Kidney tubule cell (primary cell): ENCODE measurements around the gene MMP25.
A peak's percentile ranks its signal among the peaks of the same experiment; 100 is the strongest.
"Not testable (repeated sequence)": the region's sequence is repeated elsewhere in the genome, so short reads cannot be mapped to it uniquely, and the experiment has no call there.

Experiments
- DNase-seq: peaks from one replicate; pipeline ENCODE4 v3.0.0-alpha.2; 2018; ENCODE audit warnings: low spot score

MMP25 gene

DNA sequence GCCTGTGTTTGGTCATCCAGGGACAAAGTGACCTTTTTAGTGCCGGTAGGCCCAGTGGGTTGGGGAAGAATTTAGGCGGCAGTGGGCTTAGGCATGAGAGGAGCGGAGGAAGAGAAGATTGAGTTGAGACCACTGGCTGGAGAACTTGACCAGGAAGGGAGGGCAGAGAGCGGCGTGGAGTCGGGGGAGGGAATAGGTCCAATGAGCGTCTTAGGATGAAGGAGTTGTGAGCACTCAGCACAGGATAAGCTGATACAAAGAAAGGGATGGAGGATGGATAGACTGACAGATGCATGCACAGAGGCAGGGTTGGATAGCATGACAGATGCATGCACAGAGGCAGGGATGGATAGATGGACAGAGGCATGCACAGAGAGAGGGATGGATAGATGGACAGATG is 27.1 kb downstream of the MMP25 start:
- no peak for DNase-seq

DNA sequence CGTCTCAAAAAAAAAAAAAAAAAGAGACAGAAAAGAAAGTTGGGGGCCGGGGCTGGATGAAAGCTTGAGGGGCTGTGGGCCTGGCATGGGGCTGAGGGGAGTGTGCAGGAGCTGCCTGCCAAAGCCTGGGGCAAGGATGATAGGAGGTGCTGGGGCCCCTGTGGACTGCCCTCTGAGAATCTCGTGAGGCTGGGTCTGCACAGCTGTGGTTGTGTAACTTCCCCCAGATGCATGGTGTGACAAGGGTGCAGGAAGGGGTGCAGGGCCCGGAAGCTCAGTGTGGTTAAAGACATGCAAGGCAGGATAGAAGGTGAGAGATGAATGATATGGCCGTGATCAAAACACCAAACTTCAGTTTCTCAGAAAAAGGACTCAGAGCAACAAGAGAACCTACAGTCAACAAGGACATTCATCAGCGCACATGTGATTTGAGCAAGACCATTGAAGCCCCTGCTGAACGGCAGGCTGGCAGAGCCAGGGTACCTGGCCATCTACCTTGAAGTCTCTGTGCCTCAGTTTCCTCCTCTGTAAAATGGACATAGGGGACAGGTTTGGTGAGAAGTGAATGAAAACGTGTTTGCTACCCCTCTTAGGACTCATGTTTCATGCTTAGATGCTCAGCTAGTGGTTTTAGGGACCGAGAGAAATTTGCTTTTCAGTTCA is 28.6 kb downstream of the MMP25 start:
- no peak for DNase-seq

DNA sequence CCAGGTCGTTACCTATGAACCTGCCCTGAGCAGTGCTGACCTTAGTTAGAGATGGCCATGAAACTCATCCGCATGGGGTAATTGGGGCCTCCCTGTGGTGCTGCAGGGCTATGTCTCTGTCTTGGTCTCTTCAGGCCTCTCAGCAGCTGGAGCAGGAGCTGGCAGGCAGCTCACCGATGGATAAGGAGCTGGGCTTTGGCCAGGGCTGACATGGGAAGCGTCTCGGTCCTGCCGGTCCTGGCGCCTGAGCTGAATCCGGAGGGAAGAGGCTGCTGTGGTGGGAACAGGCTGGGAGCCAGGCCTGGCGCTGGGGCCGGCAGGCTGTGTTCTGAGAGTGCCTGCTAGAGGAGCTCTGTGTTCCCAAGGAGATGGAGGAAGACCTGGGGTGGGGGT is 29.2 kb downstream of the MMP25 start:
- no peak for DNase-seq

DNA sequence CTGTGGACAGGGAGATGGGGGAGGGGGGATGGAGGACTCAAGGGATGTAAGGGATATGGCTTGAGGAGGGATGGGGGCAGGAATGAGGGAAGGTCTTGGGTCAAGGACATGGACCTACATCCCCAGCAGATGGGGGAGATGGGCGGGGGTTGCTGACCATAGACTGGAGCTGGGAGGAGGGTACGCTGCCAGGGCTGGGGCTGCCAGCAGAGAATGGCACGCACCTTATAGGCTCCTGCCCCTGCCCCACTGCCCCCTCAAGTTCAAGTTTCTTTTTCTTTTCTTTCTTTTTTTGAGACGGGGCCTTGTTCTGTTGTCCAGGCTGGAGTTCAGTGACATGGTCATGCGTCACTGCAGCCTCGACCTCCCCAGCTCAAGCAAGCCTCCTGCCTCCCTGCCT is 29.6 kb downstream of the MMP25 start:
- DNase-seq = not testable (repeated sequence)

DNA sequence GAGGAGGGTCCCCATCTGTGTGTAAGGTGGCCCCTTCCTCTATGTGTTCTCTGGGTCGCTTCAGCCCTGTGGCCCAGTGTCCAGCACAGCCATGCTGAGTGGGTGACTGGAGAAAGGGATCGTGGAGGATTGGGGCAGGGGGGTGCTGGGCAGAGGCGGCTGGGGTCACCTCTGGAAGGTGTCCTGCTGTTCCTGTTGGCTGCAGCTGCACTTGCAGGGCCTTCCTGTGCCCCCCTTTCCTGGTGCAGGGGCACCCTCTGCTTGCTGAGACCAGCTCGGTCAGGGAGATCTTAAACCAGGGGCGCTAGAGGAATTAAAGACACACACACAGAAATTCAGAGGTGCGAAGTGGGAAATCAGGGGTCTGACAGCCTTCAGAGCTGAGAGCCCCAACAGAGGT is 30.2 kb downstream of the MMP25 start:
- no peak for DNase-seq

DNA sequence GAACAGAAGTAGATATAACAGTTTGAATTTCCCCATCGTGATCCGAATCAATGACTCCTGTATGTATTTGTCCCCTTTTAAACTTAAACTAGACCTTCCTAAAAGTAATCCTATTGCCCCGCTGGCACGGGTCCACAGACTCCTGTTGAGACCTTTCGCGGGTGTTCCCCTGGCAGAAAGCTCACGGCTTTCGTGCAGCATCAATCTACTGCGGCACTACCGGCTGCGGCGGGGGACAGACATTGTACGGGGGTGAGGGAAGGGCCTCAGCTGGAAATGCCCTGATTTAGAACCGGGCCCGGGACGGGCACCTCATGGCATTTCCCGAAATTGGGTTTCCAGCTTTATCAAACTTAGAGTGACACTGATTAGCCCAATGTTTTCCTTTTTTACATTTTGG is 33.7 kb downstream of the MMP25 start:
- DNase-seq = no peak

DNA sequence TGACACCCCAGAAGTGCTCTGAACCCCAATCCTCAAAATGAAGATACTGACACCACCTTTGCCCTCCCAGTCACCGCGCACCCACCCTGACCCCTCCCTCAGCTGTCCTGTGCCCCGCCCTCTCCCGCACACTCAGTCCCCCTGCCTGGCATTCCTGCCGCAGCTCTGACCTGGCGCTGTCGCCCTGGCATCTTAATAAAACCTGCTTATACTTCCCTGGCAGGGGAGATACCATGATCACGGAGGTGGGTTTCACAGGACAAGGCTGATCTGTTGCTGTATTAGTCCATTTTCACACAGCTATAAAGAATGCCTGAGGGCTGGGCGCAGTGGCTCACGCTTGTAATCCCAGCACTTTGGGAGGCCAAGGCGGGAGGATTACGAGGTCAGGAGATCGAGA is 35.6 kb downstream of the MMP25 start:
- not testable (repeated sequence) for DNase-seq

DNA sequence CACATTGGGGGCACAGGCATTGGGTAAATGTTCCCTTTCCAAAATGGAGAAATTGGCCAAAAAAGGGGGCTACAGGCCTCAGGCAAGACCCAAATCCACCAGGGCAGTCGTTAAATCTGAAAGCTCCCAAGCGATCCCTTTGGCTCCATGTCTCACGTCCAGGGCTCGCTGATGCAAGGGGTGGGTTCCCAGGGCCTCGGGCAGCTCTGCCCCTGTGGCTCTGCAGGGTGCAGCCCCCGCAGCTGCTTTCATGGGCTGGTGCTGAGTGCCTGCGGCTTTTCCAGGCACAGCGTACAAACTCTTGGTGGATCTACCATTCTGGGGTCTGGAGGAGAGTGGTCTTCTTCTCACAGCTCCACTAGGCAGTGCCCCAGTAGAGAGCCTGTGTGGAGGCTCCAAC is 37.0 kb downstream of the MMP25 start:
- DNase-seq = not testable (repeated sequence)

DNA sequence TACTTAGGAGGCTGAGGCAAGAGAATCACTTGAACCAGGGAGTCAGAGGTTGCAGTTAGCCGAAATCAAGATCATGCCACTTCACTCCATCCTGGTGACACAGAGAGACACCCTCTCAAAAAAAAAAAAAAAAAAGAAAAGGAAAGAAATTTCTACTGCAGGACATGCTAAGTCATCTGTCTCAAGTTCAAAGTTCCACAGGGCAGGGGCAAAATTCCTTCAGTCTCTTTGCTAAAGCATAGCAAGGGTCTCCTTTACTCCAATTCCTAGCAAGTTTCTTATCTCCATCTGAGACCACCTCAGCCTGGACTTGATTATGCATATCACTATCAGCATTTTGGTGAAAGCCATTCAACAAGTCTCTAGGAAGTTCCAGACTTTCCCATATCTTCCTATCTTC is 38.1 kb downstream of the MMP25 start:
- DNase-seq = no peak

DNA sequence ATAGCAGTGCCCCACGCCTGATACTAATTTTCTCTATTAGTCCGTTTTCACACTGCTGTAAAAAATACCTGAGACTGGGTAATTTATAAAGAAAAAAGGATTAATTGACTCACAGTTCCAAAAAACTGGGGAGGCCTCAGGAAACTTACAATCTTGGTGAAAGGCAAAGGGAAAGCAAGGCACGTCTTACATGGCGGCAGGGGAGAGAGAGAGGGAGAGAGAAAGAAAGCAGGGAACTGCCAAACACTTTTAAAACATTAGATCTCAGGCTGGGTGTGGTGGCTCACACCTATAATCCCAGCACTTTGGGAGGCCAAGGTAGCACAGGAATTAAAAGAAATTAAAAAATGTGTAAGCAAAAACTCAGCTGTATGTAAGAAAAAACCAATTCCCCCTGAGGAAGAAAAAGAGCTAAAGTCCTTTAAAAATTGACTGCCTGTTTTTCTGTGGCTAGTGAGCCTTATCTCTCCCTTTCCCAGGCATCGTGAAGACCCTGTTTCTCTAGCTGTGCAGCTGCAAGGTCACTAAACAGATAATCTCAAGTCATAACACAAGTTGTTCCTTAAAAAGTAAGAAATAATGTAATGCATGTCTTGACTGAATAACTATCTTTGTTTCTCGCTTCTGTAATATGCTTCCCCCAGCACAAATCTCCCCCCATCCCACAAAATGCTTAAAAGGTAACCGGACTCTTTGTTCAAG is 38.8 kb downstream of the MMP25 start:
- no peak for DNase-seq

DNA sequence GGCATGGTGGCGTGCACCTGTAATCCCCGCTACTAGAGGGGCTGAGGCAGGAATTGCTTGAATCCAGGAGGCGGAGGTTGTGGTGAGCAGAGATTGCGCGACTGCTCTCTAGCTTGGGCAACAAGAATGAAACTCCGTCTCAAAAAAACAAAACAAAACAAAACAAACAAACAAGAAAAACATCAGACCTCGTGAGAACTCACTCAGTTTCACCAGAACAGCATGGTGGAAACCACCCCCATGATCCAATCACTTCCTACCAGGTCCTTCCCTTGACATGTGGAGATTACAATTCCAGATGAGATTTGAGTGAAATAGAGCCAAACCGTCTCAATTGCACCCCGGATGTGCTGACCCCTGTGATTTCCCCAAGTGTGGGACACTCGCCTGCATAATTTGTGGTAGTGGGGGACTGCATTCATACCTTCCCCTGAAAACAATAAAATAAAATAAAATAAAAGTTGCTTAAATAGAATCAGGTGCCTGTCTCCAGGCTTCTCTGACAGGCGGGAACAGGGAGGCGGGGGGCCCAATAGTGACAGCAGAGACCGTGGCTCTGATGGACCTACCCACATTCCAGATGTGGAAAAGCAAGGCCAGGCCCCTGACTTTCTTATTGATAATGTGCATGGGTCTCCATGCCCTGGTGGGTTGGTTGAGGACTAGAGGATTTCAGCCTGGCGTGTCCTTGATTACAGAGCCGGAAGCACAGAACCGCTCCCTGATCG is 39.7 kb downstream of the MMP25 start:
- no peak for DNase-seq

DNA sequence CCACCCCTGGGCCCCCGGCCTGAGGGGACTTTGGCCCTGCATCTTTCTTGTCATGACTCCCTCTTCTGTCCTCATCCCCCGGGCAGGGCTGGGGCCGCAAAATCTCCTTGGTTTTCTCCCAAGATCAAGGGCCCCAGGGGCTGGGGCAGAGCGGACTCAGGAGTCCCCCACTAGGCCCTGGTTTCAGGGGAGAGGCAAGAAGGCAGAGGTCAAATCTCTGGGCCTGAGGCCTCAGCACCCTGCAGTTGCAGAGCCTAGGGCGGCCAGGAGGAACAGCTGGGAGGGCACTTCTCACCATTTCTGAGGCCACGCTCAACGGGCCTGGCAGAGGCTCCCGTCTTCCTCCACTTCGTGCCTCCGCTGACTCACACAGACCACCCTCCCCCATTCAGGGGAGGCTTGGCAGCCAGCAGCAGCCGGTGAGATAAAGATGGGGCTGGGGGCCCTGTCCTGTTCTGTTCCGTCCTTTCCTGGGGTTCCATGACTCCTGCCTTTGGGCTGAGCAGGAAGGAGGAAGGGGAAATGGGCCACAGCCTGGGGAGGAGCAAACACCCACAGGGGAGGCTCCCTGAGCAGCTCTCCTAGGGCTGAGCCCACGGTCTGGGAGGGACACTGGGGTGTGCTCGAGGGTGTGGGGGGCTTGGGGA is 40.4 kb downstream of the MMP25 start:
- DNase-seq = no peak

DNA sequence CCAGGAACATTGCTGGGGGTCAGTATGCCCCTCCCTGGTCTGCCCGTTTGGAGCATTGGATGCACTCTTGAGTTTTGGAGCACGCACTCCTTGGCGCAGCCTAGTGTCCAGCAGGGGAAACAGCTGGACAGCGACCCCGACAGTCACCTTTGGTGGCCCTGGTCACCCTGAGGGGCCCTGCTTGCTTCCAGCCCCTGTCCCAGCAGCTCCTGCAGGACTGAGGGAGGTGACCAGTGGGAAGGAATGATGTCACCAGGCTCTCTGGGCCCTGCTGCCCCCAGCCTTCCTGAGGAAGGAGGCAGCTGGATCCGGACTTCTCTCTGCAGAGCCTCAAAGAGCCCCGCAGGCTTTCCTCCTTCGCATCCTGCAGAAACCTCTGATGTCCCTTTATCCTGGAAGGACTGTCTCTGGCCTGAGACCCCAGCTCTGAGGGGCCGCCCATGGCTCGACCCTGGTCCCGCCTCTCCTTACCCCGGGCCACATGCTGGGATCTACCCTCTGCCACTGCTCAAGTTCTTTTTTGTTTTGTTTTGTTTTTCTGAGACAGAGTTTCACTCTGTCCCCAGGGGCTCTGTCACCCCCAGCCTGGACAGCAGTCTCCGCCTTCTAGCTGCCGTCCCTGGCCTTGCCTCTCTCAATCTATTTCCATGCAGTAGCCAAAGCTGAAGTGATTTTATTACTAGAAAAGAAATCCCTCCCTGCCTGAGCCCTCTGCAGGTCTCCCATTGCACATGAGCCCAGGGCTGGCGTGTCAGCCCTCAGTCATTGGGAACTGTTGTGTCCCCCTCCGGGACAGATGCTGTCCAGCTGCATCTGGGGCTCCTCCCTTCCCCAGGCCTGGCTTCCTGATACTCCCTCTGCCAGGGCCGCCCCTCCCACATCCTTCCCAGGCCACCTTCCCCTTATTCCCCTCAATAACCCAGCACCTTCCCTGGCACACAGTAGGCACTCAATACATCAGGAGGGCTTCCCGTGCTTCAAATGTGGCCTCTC is 41.2 kb downstream of the MMP25 start:
- no peak for DNase-seq

DNA sequence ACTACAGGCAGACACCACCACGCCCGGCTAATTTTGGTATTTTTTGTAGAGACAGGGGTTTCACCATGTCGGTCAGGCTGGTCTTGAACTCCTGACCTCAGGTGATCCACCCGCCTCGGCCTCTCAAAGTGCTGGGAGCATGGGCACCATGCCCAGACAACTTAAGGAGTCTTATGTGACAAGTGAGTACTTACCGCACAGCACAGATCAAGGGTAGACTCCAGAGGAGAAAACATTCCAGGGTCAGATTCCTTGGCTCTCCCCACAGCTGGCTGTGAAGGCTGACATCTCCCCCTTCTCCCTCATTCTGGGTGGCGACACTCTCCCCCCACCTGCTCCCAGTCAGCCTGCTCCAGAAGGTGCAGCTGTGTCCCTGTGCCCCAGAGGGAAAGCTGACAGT is 42.1 kb downstream of the MMP25 start:
- no peak for DNase-seq

DNA sequence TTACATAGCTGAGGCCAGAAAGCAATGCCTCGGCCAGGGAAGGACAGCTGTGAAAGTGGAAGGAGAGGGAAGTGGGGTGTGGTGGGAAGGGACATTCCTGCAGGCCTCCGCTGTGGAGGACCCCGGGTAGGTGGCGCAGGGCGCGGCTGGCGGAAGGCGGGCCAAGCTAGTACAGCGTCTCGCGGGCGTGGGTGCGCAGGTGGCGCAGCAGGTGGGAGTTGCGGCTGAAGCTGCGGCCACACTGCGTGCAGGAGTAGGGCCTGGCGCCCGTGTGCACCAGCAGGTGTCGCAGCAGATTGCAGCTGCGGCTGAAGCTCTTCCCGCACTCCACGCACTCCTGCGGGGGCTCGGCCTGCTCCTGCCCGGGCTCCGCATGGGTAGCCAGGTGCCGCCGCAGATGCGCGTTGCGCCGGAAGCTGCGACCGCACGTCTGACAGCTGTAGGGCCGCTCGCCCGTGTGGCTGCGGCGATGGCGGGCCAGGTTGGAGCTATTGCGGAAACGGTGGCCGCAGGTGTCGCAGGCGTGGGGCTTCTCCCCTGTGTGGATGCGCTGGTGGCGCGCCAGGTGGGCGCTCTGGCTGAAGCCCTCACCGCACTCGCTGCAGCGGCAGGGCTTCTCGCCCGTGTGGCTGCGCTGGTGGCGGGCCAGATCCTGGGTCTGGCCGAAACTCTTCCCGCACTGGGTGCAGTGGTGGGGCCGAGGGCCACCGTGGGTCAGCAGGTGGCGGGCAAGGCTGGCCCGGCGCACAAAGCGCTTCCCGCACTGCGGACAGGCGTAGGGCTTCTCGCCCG is 42.8 kb downstream of the MMP25 start:
- no peak for DNase-seq

DNA sequence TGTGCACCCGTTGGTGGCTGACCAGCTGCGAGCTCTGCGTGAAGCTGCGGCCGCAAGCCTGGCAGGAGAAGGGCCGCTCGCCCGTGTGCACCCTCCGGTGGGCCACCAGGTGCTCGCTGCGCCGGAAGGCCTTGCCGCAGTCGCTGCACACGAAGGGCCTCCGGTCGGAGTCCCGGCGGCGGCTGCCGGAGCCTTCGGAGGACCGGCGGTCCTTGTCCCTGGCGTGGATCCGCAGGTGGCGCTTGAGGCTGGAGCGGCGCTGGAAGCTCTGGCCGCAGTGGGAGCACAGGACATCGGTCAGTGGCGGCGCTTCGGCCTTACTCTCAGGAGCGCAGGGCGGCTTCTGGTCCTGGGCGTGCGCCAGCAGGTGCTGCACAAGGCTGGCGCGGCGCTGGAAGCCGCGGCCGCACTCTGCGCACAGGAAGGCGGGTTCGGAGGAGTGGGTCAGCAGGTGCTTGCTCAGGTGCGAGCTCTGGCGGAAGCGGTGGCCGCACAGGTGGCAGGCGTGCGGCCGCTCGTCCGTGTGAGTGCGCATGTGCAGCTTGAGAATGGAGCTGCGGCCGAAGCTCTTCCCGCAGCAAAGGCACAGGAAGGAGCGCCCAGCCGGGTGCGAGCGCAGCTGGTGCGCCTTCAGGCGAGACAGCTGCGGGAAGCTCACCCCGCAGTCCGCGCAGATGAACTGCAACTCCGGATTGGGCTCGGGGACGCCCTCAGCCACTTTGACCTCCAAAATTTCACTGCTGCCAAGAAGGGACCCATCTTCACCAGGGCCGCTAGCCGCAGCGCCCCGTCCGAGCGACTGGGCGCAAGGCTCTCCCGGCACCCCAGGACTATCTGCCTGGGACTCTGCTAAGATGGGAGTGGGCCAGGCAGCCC is 43.6 kb downstream of the MMP25 start:
- DNase-seq = no peak

DNA sequence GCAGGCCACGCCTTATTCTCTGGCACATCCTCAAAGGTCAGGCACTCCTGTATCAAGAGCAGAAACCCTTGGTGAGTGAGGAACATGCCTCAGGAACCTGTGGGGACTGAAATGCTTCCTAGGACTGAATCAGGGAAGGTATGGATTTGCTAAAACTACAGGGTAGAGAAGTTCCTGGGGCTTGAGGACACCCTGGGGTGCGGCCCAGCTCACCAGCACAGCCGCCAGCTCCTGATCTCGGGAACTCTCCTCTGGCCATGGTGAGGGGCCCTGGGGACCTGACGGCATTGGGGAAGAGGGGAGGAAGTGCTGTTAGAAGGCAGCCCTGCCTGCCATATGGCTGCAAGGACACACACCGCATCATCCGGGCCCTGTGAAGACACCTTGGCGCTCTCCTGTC is 45.2 kb downstream of the MMP25 start:
- no peak for DNase-seq

DNA sequence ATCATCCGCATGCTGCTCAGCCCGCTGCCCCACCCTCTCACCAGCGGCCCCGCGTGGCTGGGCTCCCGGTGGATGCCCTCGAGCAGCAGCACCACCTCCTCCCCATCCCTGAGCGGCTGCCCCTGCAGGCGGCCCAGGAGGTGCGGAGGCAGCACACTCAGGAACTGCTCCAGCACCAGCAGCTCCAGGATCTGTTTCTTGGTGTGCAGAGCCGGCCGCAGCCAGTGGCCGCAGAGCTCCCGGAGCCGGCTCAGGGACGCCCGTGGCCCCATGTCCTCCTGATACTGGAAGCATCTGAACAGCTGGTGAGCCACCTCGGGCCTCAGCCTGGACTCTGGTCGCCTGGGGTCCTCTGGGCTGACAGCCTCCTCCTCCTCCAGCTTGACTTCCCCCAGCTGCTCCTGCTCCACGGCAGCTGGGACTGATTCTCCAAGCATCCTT is 46.2 kb downstream of the MMP25 start:
- DNase-seq = no peak

DNA sequence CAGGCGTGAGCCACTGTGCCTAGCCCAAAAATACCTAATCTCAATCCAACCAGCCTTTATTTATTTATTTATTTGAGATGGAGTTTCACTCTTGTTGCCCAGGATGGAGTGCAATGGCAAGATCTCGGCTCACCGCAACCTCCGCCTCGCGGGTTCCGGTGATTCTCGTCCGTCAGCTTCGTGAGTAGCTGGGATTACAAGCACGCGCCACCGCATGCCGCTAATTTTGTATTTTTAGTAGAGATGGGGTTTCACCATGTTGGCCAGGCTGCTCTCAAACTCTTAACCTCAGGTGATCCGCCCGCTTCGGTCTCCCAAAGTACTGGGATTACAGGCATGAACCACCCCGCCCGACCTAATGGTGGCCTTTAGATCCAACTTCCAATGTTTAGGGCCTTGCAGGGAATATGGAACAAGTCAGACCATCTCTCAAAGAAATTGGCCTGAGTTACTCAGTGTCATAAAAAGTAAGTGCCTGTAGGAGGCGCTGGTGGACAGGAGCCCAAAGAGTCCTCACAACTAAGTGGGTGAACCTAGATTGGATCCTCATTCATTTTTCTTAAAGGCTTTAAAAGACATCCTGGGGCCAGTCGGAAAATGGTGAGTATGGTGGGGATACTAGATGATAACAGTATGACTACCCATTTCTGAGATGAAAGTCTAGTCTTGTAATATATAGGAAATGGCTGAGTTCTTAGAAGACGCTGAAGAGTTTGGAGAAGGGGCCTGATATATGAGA is 48.1 kb downstream of the MMP25 start:
- peak; percentile 41 for DNase-seq
